SHP77 treated with DMSO at 0.1 percent for 48 hours (cell line): ENCODE results near the gene EPHB1.
"Not testable (repeated sequence)": the region's sequence is repeated elsewhere in the genome, so short reads cannot be mapped to it uniquely, and the experiment has no call there.

Experiments
- DNase-seq: peaks from one replicate; lab custom pipeline; 2025; lab: John Stamatoyannopoulos, UW

The EPHB1 gene

DNA sequence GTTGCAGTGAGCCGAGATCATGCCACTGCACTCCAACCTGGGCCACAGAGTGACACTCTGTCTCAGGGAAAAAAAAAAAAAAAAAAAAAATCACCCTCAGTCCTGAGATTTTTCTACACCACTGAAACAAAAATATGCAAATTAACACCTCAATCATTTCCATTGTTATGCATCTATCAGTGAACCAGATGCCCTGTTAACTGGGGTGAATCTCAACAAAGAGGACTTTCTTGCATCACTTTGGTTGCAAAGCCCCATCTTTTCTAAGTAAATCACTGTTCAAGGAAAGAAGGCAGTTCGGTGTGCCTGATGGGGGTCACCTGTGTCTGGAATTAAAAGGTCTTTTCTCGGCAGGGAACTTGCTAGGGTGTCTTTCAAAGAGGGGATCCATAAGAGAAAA is 421.6 kb downstream of the EPHB1 start:
- no peak for DNase-seq

DNA sequence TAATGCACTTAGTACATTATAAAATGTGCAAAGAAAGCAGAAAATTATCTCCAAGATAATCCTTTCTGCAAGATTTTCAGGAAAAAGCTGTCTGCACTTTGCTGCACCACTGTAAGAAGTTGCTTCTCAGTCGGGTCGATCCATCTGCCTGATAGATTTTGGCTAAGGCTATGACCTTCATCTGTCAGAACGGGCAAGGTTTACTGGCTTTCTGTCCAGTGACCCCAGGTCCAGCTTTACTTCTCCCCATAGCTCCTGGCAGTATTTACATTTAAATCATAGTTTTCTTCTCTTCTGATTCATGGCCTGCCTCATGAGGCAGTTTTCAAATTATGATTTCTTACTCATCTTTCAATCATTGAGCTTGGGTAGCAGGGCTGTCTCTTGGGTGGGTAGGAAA is 422.7 kb downstream of the EPHB1 start:
- no peak for DNase-seq

DNA sequence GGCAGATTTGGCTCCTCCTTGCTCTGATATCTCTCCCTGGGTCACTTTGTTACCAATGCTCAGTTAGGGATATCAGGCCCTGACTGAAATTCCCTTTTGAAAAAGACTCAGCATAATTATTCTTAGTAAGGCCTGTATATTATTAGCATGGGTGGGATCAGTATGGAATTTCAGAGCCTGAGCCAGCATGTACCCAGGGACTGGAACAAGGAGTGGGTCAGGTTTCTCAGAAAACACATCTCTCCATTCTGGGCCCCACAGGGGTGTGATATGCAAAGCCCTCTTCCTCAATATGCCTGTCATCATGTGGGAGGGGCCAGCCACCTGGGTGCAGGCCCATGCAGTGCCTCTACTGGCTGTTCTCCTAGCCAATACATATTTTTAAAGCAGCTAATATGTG is 423.2 kb downstream of the EPHB1 start:
- DNase-seq, result no peak

DNA sequence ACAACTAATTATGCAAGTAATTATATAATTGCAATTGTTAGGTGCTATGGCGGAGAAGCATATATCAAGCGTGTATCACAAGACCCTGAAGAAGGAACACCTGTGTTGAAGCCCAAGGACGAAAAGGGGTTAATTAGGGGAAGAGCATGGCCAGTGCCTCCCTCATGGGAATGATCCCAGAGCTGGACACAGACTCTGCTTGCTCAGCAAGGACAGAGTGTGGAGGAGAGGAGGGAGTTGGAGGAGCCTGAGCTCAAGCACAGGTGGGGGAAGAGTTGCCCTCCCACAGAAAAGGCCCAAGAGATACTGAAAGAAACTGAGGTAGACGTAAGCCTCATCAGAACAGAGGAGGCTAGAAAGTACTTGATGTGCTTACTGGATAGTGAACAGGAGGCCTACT is 423.7 kb downstream of the EPHB1 start:
- DNase-seq, result no peak

DNA sequence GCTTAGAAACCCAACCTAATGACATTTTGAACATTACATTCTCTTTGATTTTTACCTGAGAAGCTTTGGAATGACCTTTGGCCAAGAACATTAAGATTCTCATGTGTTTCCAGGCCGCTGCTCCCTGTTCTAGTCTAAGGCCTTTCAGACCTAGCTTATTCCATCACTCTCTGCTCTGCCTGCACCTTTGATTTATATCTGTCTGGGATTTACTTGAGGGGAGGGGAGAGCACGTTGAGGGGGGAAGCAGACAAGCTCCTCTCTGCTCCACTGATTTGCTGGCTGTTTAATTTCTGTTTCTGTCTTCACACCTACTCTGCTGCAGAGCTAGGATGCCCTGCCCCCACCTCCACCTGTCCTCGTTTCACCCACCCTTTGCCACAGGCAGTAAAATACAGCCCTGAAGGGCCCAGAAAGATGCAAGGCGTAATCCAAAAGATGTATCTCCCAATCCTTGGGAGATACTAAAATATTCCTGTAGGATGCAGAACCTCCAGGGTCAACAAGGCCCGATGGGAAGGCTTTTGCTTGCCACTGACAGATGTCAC is 429.8 kb downstream of the EPHB1 start:
- DNase-seq, result no peak

DNA sequence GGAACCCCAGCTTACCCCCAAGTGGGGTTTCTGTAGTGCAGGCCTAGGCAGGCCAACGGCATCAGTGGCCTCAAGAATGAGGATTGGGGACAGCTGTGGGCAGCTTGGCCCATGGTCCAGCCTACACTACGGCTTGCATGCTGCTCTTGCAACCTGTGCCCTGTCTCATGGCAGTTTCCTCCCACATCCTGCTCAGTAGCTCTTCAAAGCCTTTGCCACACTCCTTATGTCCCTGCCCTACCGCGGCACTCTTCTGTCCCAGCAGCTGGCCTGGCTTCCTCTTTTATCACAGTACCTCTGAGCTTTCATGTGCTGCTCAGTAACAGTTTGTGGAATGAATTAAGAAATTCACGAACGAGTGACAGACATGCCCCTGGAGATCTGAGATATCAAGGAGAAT is 431.0 kb downstream of the EPHB1 start:
- DNase-seq, result no peak

DNA sequence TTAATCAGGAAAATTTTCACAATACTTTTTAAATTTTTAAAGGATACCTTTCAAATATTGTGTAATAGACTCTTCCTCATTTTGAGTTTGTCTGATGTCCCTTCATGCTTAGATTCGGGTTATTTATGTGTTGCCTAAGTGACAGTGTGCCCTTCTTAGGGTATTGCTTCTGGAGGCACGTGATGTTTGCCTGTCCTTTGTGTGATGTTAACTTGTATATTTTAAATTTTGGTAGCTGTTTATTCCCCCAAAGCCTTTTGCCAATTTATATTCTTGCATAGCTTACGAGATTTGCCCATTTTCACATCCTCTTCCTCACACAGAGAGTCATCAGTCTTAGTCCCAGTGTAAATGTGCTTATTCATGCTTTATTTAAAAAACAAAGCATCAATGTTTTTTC is 433.1 kb downstream of the EPHB1 start:
- DNase-seq, result no peak

DNA sequence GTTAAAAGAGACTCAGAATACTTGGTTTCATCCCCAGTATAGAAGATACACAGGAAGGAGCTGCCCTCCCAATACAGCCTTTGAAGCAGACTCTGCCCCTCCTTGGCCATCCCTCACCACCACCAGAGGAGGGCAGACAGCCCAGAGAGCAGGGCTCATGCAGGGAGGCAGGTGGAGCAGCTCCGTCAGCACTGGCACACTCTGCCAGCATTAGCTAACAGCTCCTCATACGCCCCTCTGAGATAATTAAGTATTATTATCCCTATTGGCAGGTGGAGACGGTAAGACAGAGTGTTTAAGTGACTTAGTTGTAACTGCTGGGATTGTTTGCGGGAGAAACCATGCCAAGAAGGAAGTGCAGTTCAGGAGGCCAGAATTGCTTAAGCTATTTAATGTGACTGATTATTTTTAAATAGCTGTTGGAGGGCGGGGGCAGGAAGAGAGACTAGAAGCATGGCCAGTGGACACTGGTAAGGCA is 434.0 kb downstream of the EPHB1 start:
- DNase-seq, result peak; percentile 48

DNA sequence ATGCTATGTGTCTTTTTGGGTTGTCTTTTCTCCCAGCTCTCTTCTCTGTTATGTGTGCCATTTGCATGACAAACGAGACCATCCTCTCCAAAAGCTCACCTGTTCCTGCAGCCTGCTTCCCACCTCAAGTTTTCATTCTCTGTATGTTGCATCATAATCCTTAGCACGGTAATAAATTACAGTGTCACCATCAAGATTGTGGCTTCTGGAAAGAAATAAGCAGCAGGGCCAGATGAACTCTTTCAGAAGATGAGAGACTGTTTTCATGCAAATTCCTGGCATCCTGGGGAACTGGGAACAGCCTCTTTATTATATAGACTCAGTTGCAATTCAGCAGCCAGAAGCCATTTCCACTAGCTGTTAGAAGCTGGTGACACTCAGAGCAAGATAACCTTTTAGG is 436.7 kb downstream of the EPHB1 start:
- no peak for DNase-seq

DNA sequence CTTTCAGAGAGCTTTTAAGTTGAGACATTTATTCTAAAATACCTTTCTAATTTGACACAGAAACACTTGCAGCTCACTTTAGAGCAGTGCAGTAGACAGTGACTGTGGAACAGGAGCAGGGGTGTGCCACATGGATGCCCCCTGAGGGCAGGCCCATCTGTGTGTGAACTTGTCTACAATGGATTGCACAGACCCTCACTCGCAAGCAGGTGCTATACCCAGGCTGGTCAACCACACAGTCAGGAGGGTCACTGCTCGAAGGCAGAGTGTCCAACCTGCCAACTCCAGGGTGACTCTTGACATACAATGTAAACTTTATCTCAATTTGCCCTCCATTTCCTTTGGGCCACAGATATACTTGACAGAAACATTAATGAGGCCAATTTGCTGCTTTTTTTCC is 437.2 kb downstream of the EPHB1 start:
- DNase-seq, result no peak

DNA sequence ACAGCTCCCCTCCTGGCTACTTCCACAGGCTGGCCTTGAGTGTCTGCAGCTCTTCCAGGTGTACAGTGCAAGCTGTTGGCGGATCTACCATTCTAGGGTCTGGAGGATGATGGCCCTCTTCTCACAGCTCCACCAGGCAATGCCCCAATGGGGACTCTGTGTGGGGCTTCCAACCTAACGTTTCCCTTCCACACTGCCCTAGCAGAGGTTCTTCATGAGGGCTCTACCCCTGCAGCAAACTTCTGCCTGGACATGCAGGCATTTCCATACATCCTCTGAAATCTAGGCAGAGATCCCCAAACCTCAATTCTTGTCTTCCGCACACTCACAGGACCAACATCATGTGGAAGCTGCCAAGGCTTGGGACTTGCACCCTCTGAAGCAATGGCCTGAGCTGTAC is 438.4 kb downstream of the EPHB1 start:
- DNase-seq, result not testable (repeated sequence)

DNA sequence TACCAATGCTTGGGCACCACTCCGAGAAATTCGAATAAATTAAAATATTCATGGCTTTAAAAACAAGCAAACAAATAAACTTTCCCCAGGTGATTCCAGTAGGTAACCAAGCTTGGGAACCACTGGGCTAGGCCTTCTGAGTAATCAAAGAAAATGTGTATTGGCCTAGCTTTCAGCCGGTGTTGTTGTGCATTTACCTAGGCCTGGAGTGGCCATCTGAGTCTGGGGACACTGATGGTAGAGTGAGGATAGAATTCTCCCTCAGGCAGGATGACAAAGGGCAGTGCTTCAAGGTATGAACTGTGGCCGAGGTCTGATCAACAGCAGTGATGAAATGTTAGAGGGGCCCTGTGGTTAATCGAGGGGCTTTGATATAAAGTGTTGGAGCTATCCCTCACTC is 440.5 kb downstream of the EPHB1 start:
- DNase-seq, result no peak

DNA sequence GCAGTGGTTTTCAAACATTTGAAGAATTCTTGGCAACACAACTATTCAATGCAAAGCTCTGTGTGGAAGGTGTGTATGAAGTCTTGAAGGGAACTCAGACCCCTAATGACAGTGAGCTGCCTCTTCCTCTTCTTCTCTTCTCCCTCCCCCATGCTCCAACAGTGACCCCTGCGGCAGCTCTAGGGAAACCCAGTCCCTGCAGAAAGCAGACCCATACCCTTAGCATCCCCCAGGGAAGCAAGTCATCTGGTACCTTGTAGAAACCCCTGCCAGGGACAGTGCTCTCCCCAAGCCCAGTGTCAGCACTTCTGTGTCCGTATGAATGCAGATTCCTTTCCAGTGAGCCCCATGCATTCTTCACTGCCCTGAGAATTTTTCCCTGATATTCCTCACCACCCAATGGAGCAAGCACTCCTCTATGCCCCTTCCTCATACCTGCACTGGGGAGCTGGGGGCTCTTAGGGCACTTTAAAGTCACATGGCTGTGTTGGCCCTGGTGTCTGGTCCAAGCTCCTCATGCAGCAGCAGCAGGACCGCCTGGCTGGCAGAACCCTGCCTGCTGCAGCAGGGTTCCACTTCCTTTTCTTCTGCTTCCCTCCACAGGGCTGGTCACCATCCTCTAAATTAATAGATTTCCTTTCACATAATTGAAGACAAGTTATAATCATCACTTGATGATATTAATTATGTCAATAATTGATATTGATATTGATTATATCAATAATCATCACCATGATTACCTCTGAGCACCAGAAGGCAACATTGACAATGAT is 442.5 kb downstream of the EPHB1 start:
- DNase-seq, result no peak

DNA sequence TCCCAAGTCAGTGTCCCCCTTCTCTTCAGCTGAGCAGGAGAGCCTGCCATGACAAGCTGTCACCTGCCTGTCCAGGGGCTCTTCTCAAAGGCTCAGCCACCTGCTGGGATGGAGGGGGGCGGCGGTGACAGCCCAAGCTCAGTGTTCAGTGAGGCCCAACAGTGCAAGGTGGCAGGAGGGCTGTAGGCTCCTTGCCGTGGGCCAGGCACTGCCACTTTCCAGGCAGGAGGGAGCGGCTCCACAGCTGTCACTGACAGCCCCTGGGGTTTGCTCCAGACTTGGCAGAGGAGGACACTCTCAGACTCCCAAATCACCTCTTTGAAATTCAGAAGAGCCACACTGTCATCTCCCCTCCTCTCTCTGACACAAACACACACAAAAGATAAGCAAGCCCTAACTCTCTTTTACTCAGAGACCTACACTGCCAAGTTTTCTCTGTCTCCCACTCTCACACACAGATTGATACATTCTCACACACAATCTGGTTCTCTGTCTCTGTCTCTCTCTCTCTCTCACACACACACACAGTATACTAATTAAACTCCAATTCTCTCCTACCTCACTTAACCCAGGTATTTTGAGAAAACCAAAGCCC is 443.3 kb downstream of the EPHB1 start:
- DNase-seq, result no peak

DNA sequence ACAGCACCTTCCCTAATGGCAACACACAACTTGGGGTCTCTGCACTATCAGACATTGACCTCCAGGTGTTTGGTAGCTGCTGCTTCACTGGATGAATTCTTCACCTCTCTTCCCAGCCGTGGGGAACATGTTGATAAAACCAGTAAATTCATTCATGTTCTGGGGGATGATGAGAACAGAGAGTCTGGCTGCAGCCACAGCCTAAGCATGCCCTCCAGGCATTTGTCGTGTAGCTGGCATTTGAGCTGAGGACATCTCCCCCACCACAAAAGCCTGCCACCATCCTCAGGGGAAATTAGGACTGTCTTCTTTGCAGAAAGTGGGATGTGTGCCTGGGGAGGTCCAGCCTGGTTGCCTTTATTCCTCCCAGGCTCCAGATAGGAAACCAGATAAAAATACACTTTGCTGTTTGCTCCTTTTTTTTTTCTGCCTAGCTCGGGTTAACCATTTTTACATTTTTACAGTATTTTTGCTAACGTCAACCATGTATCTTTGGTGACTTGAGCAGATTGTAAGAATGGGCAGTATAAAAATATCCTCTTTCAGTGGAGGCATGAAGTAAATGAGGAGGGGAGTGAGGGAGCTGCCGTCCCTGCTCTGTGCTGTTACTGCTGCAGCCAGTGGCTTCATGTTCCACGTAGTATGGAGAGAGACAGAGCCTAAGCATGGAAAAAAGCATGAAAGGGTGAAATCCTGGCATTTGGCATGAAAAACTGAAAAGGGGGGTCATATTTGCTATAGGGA is 444.0 kb downstream of the EPHB1 start:
- no peak for DNase-seq

DNA sequence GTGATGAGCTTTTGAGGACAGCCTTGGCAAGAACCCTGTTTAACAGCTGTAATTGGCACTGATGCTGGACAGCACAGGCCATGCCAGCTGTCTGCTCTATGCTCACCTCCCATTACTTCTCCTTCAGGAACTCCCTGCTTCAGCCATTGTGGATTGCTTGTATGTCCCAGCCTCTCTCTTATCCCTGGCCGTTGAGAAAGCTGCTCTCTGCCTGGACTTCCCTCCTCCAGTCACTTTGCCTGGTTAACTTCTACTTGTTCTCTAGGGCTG is 444.5 kb downstream of the EPHB1 start:
- no peak for DNase-seq

DNA sequence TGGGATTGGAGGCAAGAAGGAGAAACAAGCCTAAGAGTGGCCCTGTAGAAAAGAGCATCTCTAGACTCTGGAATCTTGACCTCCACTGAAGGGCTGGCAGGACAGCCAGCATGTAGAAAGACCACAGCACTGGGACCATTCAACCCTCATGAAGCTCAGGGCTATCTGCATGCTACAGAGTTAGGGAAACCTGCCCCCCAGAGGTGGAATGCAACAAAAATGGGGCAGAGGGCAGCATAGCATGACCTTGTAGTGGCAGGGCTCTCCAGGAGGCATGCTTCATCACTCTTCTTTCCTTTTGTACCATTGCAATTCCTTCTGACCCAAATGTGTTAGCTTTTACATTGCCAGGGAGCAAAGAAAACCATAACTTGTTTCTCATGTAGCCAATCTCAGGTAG is 445.4 kb downstream of the EPHB1 start:
- no peak for DNase-seq

DNA sequence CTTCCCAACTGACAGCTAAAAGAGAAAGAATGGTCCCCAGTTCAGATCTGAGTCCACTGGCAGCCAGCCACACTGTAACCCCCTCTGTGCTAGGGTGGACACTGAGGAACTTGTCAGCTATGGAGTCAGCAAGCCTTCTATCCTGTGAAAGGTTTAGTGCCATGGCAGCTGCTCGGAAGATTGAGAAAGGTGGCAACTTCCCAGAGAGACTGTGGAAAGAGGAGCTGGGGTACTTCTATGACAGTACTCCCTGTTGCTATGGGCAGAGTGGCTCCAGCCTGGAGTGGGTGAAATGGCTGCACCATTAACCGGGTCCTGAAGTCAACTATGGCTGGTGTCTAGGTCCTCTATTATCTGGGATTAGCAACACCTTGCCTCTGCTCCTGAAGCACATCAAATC is 447.2 kb downstream of the EPHB1 start:
- no peak for DNase-seq

DNA sequence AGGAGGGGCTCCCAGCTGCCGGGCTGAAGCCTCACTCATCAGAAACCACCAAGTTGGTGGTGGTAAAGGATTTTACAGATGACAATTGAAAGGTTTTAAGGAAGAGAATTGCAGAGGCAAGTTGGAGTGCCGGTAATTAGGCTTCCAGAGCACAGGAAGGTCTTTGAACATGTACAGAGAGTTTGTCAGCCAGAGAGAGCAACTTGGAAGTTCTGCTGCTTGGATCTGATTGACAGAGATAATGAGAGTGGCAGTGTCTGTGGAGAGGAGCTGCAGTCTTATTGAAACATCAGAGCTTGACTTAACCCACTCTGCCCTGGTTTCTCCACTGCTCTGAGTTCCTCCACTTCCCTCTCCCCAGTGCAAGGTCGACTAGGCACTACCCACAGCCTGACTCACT is 448.6 kb downstream of the EPHB1 start:
- DNase-seq, result no peak

DNA sequence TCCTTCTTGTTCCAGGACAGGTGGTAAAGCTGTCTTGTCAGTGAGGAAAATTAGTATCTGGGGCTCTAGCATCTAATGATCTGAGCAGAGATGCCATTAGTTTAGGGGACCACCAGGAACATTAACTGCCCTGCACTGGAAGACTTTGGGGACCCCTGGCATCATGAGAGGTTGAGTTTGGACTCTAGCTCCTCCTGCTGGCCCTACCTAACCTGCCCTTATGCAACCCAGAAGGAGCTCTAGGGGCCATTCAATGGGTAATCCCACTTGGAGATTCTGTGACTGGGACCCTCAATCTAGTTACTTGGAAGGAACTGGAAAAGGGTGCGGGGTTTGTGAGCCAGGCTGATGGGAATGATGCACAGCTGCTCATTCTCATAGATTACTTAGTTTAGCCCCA is 451.0 kb downstream of the EPHB1 start:
- DNase-seq, result no peak

DNA sequence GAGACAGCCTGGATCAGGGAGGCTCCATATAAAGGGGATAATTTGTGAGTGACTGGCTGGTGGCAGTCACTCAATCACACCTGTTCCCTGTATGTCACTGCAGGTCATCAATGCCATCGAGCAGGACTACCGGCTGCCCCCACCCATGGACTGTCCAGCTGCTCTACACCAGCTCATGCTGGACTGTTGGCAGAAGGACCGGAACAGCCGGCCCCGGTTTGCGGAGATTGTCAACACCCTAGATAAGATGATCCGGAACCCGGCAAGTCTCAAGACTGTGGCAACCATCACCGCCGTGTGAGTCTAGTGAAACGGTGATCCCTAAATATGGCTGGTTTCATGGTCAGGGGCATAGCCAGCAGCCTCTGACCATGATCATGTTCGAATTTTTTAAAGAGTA is 453.2 kb downstream of the EPHB1 start:
- DNase-seq, result no peak

DNA sequence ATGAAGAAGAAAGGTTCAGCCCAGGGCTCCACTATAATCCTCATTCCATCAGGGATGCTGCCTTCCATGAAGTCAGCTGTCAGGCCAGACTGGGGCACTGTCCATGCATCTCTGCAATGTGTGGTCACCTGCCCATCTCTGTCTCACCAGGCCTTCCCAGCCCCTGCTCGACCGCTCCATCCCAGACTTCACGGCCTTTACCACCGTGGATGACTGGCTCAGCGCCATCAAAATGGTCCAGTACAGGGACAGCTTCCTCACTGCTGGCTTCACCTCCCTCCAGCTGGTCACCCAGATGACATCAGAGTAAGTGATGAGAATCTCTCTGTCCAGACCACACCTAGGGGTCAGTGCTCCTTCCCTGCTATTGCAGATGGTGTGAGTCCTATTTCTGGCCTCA is 454.1 kb downstream of the EPHB1 start:
- no peak for DNase-seq

DNA sequence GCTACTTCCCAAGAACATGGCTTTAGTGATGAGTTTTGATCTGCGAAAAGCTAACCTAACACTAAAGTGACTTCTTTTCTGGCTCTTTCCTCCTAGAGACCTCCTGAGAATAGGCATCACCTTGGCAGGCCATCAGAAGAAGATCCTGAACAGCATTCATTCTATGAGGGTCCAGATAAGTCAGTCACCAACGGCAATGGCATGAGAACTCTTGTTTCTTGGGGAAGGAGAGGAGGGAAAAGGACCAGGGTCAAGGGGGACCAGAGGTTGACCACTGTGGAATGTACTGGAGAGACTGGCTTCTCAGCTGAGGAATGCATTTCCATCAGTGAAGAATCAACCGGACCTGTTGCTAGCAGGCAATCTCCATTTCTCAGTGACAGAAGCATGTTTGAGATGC is 463.9 kb downstream of the EPHB1 start:
- no peak for DNase-seq
